GM21737 (cell line): ENCODE data around the gene PGAP3.

Experiments used
- ATAC-seq: cut with Tn5 transposase; IDR thresholded peaks from one replicate; pipeline ENCODE4 v1.9.1; 2021; ENCODE audit warnings: mild to moderate bottlenecking, moderate library complexity; ENCODE audit not compliant: unreplicated experiment

Gene PGAP3

GRCh38 chr17:39625198-39625785, 62.6 kb downstream of the PGAP3 start:
- no peak for ATAC-seq

- ATAC-seq: no peak
Measured at GRCh38 chr17:39624313-39624712, 63.5 kb downstream of the PGAP3 start.

GRCh38 chr17:39623356-39623950, 64.4 kb downstream of the PGAP3 start:
- no peak for ATAC-seq

DNA sequence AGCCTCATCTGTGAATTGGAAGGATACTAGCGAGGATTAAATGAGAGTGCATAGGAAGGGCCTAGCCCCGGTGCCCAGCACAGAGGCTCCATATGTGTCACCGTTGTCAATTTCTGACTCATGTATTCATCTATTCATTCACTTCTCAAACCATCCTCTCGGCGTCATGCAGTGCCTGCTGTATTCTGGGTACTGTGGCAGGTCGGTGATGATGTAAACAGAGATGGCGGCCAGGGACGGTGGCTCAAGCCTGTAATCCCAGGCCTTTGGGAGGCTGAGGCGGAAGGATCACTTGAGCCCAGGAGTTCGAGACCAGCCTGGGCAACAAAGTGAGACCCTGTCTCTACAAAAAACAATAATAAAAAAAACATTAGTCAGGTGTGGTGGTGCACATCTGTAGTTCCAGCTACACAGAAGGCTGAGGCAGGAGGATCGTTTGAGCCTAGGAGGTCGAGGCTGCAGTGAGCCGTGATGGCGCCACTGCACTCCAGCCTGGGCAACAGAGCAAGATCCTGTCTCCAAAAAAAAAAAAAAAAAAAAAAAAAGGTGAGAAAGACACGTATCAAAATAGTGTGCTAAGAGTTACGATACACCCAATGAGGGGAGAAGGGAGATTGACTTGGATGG, 65.4 kb downstream of the PGAP3 start:
- peak; percentile 7 for ATAC-seq

GRCh38 chr17:39621523-39622379, 66.1 kb downstream of the PGAP3 start:
- ATAC-seq: peak; percentile 48
